Stimulated activated CD8-positive, alpha-beta memory T cell treated with anti-CD3 and anti-CD28 coated beads, Interleukin-15, amount 100 ng/mL, for 4 hours (primary cell): ENCODE measurements around the gene MAN1A1.

ENCODE experiments used
- DNase-seq, 2 donors: peaks; one replicate each; pipeline ENCODE4 v3.0.0-alpha.2; 2020; ENCODE audit warnings: low read depth in 2 of 2

MAN1A1 gene

DNA sequence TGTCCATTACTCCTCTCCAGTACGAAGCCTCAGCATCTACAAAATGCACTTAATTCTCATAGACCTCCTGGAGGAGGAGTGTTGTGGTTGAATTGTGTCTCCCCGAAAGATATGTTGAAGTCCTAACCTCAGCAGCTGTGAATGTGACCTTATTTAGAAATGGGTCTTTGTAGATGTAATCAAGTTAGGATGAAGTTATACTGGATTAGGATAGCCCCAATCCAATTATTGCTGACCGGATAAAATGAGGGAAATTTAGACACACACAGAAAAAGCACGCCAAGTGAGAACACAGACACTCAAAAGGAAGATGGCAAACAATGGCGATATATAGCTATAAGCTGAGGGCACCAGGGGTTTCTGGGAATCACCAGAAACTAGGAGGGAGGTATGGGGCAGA lies 206.9 kb downstream of the MAN1A1 start:
- DNase-seq = no peak

DNA sequence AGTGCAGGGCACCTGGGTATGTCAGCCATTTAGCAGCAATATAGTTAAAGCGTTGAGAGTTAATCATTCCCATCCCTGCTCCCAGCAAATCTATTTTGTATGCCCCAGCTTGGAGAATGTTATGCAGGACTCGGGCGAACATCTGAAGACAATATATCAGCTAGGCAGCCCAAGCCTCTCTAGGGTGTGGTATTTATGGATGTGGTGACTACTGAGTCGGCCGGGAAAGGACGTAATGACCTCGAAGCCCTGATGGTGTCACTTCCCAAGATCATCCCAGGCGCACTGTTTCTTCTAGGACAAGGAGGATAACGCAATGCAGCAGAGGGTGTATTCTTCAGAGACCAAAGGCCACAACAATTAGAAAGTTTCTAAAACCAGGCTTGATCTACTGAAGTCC lies 207.5 kb downstream of the MAN1A1 start:
- no peak for DNase-seq

DNA sequence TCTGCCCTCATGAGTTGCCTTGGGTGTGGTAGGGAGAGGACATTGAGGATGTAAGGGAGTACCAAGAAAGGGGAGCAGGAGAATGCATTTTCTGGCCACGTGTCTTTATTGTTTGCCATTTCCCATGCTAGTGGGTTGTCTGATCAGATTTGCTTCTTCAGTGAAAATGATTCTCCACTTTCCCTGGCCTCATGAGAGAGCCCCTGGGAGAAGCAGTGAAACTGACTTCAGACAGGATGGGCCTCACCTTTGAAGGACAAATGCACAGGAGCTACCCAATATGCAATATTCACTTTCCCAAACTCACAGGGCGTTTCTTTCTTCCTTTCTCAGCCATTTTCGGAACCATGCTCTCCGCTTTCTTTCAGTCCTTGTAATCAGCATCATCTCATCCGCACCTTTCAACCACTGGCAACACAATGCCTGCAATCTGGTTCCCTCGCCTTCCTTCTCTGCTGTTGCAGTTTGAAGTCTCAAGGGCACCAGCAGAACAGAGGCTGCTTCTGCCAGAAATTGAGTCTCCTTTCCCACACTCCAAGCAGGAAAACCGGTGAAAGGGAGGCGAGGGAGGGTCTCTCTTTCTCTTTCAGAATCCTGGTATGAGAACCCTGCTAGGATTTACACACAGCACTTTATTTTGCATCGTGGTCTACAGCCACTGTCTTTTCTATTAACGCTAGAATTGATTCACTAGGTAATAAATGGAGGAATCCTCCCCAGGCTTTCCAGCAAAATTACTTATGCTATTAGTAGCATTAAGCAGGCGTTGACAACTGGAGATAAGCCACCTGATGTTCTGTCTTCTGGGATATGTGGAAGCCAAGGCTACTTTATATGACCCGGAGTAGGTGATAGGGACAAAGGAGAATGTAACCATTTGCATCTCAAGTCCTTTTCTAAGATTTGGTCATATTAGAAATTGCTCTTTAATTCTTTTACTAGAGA lies 209.1 kb downstream of the MAN1A1 start:
- no peak for DNase-seq

DNA sequence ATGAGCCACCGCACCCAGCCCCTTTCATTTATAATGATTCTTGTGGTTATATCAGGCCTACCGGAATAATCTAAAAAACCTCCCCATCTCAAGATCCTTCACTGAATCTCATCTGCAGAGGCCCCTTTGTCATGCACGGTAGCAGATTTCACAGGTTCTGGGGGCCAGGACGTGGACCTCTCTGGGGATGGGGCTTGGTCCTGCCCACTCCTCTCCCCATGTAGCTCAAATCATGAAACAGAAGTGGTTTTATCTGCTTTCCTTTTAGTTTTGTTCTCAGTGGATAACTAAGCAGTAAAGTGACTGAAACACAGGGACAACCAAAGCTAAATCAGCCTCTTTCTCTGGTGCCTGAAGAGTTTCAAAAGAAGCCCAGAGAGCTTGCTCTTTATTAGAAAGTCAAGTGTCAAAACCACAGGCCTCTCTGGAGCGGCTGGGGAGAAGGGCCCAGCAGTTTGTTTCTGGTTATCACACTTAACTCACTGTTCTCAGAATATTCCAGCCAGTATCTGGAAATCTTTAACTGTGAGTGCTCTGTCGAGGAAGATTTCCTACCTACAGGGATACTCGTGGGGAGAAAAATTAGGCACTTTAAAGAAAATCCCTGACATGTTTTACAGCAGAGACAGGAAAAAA lies 210.5 kb downstream of the MAN1A1 start:
- no peak for DNase-seq

DNA sequence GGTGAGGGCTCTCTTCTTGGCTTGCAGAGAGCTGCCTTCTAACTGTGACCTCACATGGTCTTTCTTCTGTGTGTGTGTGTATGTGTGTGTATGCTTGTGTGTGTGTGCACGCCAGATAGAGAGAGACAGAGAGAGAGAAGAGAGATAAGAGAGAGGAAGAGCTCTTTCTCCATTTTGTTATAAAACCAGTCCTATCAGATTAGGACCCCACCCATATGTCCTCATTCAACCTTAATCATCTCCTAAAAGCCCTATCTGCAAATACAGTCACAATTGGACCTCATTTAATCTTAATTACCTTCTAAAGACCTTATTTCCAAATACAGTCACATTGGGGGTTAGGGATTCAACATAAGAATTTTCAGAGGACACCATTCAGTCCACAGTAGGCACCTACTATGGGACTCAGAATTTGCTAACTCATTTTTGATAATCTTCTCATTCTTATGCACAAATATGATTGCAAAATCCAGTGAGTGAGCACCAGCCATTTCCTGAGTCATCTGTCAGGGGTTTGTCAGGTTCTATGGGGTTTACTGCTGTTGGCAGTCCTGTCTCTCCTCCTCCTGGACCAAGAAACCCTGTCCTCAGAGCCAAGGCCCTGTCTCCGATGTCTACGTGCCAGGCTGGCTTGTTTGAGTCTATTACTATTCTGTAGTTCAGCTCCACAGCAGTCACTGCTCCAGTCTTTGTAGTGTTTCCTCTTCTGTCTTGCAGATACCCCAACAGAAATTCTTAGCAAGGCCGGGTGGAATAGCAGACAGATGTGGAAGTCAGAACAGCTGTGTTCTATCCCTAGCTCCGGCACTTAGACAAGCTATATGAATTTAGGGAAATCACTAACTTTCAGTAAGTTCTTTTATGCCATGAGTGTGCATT lies 212.1 kb downstream of the MAN1A1 start:
- no peak for DNase-seq

DNA sequence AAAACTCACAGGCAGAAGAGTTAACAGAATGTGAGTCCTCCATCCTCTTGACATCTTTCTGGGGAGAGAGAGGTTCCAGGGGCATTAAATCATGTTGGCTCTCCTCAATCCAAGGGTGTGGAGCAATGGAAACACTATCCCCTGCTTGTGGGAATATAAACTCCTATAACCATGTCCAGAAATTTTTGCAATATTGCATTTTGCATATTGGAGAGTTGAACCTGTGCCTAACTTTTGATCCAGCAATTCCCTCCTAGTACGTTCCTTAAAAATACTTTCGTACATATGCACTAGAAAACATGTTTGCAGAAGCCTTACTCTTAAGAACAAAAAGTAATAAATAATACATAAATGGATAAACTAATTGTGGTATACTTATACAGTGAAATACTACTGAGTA lies 214.8 kb downstream of the MAN1A1 start:
- DNase-seq = no peak

DNA sequence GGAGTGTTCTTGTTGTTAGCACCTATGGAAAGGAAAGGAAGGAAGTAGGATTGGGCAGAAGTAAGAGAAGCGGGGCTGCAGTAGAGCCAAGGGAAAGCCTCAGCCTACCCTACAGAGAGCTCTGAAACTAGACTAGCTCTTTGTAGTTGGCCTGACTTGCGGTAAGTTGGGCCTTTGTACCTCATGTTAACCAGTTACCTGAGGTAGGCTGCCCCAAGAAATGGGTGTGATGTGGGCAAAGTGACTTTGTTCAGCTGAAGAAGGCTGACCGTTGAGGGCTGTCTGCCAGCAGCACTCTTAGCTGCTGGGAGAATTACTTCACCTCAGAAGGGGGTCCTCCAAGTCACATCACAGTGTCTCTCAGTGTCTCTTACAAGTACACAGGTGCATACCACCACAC lies 216.2 kb downstream of the MAN1A1 start:
- DNase-seq = no peak

DNA sequence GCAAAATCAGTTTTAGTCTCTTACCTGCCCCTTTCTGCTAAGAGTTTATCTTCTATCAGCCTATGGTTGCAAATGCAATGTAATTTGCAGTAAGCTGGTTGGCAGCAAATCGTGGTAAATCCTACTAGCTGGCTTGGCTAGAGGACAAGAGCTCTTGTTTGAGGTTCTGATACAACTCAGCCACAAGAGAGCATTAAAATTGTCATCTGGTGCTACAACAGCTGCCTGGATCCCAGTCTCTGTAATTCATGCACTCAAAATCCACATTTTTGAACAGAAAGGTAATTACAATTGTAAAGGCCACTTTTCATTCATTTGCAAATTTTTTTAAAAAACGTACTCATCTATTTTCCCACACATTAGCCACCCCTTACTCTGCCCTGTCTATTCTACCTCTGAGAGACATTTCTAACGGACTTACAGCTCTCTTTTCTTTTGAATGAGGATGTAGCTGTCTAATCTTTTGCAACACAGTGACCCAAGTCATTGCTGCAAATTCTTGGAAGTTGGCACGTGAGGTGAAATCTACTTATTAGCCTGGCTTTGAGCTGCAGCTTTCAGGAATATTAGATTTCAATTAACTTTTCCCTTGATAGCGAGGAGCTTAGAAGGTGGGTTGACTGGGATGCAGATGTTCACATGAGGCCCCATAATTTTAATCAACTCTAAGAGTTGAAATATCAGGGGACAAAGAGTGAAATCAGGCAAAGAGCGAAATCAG lies 217.1 kb downstream of the MAN1A1 start:
- no peak for DNase-seq

DNA sequence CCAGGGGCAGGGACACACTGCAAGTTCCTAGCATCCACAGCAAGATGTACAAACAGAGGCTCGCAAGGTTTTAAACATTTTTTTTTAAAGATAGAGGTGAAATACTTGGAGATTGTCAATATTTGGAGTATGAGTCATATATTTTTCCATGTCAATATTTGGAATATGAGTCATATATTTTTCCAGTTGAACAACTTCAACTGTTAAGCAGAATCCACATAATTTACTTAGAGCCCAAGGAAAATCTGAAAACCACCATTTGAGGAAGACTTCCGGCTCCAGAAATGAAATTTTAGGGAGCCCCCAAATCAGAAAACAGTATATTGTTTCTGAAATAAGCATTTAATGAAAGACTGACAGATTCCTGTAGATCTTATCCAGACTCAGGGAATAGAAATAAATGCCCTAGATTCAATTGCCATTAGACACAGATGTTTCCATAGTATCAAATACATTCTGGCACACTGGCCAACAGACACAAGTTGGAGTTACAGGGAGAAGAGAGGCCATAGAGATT lies 219.5 kb downstream of the MAN1A1 start:
- DNase-seq = no peak

DNA sequence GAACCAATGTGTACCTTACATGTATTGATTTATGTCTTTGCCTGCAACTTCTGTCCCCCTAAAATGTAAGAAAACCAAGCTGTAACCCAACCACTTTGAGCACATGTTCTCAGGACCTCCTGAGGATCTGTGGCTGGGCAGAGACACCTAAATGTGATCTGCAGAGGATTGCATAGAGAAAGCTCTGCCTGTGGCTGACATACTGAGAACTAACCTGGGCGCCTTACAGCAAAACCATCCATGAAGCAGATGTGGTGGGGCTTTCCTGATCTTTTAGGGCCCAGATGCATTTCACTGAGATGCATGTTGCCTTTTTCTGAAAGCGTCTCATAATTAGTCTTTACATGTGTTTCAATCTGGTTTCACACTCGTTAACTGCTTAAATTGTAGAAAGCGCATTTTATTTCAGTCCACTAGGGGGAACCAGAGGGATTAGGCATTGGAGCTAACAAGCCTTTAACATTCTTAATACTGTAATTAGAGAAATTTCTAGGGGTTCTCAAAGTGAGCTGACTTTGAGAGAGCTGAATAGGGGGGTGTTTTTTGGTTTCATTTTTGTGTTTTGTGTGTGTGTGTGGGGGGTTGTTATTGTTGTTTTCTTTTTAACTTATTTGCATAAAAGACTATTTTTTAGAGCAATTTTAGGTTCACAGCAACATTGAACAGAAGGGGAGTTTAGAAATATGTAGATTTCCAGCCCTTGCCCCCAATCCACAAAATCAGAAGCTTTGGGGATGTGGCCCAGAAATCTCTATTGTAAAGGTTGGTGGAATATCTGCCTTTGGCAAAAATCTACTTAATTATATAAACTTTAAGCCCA lies 220.2 kb downstream of the MAN1A1 start:
- DNase-seq = no peak

DNA sequence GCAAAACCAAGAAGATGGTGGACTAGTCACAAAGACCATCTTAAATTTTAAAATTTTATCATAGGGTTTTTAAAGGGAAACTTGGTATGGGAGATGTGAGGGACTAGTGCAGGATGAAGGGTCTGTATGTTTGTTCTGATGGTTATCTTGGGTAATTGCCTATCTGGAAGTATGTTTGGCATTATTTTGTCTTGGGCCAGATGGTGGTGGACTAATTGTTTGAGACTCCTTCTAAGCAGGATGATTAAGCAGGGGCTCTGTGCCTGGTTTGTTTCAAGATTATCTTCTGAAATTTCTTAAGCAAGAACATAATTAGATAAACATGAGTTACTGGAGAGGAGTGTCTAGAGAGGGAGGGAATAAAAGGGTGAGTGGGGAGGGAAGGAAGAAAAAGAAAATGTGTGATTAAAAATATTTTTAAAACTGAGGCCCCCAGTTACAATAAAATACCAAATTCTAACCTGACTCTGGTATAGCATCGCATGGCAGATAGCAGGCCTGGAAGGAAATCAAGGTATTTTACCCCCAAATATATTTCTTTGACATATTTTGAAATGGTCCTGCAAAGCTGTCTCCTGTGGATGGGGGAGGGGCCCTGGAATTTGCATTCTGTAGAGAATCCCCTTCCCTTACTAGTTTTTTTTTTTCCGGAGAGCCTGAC lies 221.2 kb downstream of the MAN1A1 start:
- DNase-seq = no peak

DNA sequence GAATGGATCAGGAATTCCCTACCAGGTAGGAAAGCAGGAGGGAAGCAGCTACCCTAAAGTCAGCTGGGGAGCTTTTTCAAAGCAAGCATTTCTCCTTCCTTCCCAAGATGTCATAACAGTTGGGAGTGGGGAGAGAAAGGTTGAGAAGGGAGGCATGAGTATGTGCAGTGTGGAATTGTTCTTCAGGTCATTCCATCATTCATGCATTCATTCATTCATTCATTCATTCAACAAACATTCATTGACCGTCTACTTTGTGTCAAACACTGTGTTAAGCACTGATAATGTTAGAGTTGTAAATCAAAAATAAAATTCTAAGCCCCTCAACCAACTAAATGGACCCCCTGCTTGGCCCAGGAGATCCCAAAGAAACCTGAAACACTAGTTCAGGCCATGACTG lies 221.9 kb downstream of the MAN1A1 start:
- no peak for DNase-seq
